Neuron (in vitro differentiated cells): ENCODE data around the gene MCF2L.

ENCODE experiments used
- H2AFZ ChIP-seq: one replicate; pipeline ENCODE4 v1.6.1; 2013; ENCODE audit warnings: low read depth, mild to moderate bottlenecking, inconsistent platforms, low read length, moderate library complexity
- H3K27me3 ChIP-seq: one replicate; pipeline ENCODE4 v1.6.1; 2013; ENCODE audit warnings: low read length; ENCODE audit not compliant: insufficient read depth
- H3K36me3 ChIP-seq: one replicate; pipeline ENCODE4 v1.6.1; 2013; ENCODE audit warnings: low read length; ENCODE audit not compliant: insufficient read depth
- H3K4me1 ChIP-seq: one replicate; pipeline ENCODE4 v1.6.1; 2013; ENCODE audit warnings: low read length; ENCODE audit not compliant: insufficient read depth
- H3K4me3 ChIP-seq: 2 replicates; pipeline ENCODE4 v1.5.1; 2013; ENCODE audit warnings: mild to moderate bottlenecking, low read length, moderate library complexity
- H3K9me3 ChIP-seq: one replicate; pipeline ENCODE4 v1.6.1; 2013; ENCODE audit warnings: low read length

MCF2L gene

GRCh38 chr13:112983428-112984196 is 14.6 kb downstream of the MCF2L start:
- H2AFZ ChIP-seq = no peak overlapping the region
- H3K27me3 ChIP-seq = no peaks in the 10 kb centered on the region
- peaks cover 6% of the 10 kb centered on the region for H3K4me1 ChIP-seq
- no peaks in the 10 kb centered on the region for H3K9me3 ChIP-seq
- no peaks in the 10 kb centered on the region for H3K36me3 ChIP-seq
- H3K4me3 ChIP-seq = no peak overlapping the region

DNA sequence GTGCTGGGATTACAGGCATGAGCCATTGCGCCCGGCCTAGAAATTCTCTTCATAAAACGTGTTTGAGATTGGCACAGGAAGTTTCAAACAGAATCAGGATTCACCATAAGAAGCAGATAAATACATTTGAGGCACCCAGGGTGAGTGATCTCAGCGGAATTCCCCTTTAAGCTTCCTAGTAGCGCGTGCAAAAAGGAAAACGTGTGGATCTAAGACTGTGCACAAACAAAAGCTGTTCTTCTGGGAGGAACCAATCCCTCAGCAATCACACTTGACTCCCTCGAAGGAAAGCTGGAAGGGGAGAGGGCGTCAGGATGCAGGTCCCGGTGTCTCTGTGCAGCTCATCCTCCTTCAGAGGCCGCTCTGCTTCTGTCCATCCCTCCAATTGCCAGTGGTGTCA is 15.5 kb downstream of the MCF2L start:
- Histone ChIP-seq H3K27me3 (no peaks in the 10 kb centered on the region), H3K4me1 (peaks cover 6% of the 10 kb centered on the region), H3K4me3 (no peak overlapping the region), H3K36me3 (no peaks in the 10 kb centered on the region), H2AFZ (no peak overlapping the region), H3K9me3 (no peaks in the 10 kb centered on the region)

GRCh38 chr13:112984954-112985802 is 16.2 kb downstream of the MCF2L start:
- no peak overlapping the region for H2AFZ ChIP-seq
- H3K36me3 ChIP-seq = no peaks in the 10 kb centered on the region
- peaks cover 4% of the 10 kb centered on the region for H3K4me1 ChIP-seq
- no peaks in the 10 kb centered on the region for H3K27me3 ChIP-seq
- peaks cover under 1% of the 10 kb centered on the region for H3K9me3 ChIP-seq
- H3K4me3 ChIP-seq = no peak overlapping the region

DNA sequence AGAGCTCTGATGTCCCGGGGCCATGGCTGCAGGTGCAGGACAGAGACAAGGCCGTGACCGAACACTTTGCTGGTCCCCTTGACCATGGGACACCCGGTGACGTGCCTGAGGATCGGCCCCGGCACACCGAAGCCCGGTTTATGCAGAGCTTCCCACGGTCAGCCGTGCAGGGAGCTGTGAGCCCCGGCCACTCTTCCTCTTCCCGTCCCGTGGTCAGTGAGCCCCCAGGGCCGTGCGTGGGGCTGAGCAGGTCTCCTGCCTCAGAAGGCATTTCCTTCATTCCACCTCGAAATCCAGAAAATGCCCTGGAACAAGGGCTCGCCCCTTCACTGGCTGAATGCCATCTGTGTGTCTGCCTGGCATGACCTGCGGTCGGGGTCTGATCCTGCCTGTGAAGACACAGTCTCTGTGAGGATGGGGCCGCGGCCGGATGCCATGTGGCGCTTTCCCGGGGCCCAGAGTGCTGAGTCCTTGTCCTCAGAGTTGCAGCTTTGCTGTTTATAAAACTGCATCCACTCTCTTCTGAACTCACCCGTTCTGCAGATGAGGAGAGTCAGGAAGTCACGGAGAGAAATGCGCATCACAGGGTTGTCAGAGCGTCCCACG is 16.9 kb downstream of the MCF2L start:
- Histone ChIP-seq H3K4me3 (no peak overlapping the region), H3K27me3 (no peaks in the 10 kb centered on the region), H3K36me3 (no peaks in the 10 kb centered on the region), H3K4me1 (no peaks in the 10 kb centered on the region), H3K9me3 (peaks cover 3% of the 10 kb centered on the region), H2AFZ (no peak overlapping the region)

DNA sequence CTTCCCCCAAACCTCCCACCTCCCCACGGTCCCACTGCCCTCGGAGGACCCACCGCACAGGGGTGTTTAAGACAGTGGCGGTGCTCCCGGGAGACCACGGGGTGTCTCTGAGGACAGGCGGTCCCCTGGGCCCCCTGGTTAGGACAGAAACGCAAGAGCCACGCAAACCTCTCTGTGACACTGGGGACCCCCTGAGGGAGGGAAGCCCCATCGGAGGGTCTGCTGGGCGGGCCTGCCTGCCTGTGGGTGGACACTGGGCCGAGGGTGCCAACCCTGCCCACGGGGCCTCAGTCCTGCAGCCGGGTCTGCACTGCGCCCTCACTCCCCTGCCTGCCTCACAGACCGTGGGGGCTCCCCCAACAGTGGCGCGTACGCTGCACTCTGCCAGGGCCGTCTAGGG is 17.5 kb downstream of the MCF2L start:
- Histone ChIP-seq H3K4me3 (no peak overlapping the region), H2AFZ (no peak overlapping the region), H3K4me1 (no peaks in the 10 kb centered on the region), H3K27me3 (no peaks in the 10 kb centered on the region), H3K9me3 (peaks cover 3% of the 10 kb centered on the region), H3K36me3 (no peaks in the 10 kb centered on the region)

DNA sequence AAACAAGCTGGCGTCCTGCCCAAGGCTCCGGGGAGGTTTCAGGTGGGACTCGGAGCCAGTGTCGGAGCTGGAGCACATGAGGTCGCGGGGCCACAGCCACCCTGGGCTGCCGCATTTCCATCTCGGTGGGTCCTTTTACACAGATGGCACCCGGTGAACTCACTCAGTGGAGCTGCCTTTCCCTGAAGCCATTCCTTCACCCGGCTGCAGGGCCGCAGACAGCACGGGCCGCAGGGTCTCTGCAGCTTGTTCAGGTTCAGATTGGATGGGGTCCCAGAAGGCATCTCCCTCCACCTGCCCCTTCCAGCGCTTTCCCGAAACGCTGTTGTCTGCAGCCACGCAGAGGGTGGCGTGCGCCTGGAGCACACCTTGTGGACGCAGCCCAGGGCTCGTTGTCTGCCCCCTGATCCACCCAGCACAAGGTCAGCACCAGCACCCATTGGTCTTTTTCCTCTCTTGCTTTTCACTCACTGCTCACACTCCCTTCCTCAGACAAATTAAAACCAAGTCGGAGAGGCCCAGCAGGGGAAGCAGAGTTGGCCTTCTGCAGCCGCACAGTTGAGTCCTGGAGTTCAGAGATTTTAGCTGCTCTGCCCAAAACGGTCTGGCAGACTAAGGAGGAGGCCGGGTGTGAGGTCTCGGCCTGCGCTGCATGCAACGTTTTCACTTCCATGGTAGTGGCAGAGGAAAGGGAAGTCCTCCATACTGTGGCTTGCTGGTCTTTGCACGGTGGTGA is 18.1 kb downstream of the MCF2L start:
- peaks cover 3% of the 10 kb centered on the region for H3K9me3 ChIP-seq
- no peaks in the 10 kb centered on the region for H3K36me3 ChIP-seq
- no peaks in the 10 kb centered on the region for H3K27me3 ChIP-seq
- H2AFZ ChIP-seq = no peak overlapping the region
- no peaks in the 10 kb centered on the region for H3K4me1 ChIP-seq
- no peak overlapping the region for H3K4me3 ChIP-seq

DNA sequence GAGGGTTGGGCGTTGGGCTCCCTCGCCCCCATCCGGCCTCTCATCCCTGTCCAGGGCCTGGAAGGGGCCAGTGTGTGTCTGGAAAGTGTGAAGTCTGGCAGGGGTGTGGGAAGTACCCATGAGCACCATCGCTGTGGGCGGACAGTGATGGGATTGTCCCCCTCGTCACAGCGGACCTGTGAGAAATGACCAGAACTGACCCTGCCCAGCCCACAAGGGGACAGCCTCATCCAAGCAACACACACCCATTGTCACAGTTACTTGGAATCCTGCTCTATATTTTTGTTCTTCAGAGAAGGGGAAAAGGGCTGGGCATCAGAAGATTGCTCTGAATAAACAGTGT is 18.6 kb downstream of the MCF2L start:
- H3K36me3 ChIP-seq = no peaks in the 10 kb centered on the region
- H3K27me3 ChIP-seq = no peaks in the 10 kb centered on the region
- H3K4me1 ChIP-seq = no peaks in the 10 kb centered on the region
- peaks cover 3% of the 10 kb centered on the region for H3K9me3 ChIP-seq
- H2AFZ ChIP-seq = no peak overlapping the region
- no peak overlapping the region for H3K4me3 ChIP-seq

- Histone ChIP-seq H3K36me3 (no peaks in the 10 kb centered on the region), H3K27me3 (no peaks in the 10 kb centered on the region), H3K4me1 (no peaks in the 10 kb centered on the region), H3K4me3 (no peak overlapping the region), H3K9me3 (peaks cover 3% of the 10 kb centered on the region), H2AFZ (no peak overlapping the region)
Measured at GRCh38 chr13:112990783-112991182, 21.8 kb downstream of the MCF2L start.

DNA sequence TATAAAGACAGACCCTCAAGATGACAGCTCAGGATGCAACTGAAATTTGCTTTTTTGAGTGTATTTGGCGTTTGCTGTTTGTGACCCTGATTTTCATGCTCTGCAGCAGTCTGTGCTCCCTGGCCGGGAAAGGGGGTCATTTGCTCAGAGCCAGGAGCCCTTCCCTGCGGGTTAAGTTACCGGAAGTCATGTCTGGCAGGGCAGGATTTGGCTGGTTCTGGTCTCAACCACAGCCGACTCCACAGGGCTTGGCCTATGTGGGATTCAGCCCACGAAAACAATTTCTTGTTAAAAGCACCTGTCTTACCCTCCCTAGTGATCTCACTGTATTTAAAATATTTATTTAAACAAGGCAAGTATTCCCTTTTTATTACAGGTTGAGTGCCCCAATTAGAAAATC is 22.6 kb downstream of the MCF2L start:
- no peaks in the 10 kb centered on the region for H3K36me3 ChIP-seq
- no peaks in the 10 kb centered on the region for H3K27me3 ChIP-seq
- no peak overlapping the region for H3K4me3 ChIP-seq
- no peaks in the 10 kb centered on the region for H3K4me1 ChIP-seq
- no peak overlapping the region for H2AFZ ChIP-seq
- peaks cover 3% of the 10 kb centered on the region for H3K9me3 ChIP-seq

DNA sequence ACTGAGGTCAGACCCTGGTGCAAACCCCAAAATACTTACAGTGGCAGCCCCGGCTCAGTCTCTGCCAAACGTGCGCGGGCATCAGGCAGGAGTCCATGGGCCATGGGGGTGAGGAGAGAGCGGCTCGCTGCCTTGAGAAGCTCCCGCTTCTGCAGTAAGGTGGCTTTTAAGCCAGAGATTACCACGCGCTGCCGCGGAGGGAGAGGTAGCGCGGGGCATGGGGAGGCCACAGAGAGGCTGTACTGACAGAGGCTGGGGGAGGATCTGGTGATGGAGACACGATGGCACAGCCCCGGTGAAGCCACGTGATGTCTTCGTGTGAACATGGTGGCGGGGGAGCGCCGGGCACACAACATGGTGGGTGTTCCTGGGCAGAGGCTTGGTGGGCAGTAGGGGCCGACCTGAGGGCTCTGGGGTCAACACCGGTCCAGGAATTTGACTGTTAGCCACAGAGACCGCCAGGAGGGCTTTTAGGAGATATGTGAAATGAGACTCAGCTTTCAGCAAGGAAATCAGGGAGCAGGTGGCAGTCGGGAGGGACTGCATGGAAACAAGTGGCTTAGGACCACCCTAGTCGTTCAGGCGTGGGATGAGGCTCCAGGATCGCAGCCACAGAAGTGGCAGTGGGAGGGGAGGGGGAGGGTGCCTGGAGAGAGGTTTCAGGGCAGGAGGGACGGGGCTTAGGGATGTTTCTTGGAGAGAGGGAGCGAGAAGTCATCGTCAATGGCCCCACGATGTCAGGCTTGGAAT is 24.1 kb downstream of the MCF2L start:
- Histone ChIP-seq H3K9me3 (peaks cover 3% of the 10 kb centered on the region), H2AFZ (no peak overlapping the region), H3K36me3 (no peaks in the 10 kb centered on the region), H3K4me1 (no peaks in the 10 kb centered on the region), H3K27me3 (no peaks in the 10 kb centered on the region), H3K4me3 (no peak overlapping the region)

GRCh38 chr13:112994084-112994780 is 25.2 kb downstream of the MCF2L start:
- Histone ChIP-seq H3K36me3 (no peaks in the 10 kb centered on the region), H2AFZ (no peak overlapping the region), H3K27me3 (no peaks in the 10 kb centered on the region), H3K9me3 (peaks cover 3% of the 10 kb centered on the region), H3K4me1 (no peaks in the 10 kb centered on the region), H3K4me3 (no peak overlapping the region)

DNA sequence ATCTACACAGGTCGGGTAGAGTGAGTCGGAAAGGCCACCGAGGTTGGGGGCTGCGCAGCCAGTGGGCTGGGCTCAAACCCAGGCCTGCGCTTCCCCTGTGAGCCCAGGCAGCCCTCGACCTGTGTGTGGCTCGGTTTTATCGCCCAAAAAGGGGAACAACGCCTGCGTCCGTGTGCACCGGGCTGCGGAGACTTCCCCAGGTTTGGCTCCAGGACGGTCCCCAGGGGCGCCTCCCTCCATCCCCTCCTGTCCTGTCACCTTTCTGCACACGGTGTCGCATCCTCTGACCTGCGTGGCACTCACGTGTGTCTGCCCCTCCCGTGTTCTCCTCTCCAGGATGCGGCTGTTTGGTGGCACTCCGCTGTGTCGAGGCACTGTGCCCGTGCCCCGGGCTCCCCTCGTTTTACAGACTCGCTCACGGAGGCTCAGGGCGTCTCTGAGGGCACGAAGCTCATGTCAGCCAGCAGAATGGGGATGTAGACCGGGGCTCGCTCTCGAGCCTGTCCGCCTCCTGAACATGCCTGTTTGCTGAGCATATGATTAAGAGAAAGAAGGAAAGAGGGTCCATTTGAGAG is 25.9 kb downstream of the MCF2L start:
- H3K4me3 ChIP-seq = no peak overlapping the region
- H3K4me1 ChIP-seq = no peaks in the 10 kb centered on the region
- no peaks in the 10 kb centered on the region for H3K27me3 ChIP-seq
- no peaks in the 10 kb centered on the region for H3K36me3 ChIP-seq
- no peak overlapping the region for H2AFZ ChIP-seq
- peaks cover 3% of the 10 kb centered on the region for H3K9me3 ChIP-seq
